MM.1S (cell line): Measurements from ENCODE around the gene STAP2.

Experiments
- DNase-seq: peaks from one replicate; pipeline ENCODE4 v3.0.0-alpha.2; 2015
- H2AFZ ChIP-seq: fragments of 300-600 bp; sonication (generic); 2 replicates; pipeline ENCODE4 v1.6.0; 2016; ENCODE audit warnings: antibody characterized with exemption, low read length
- H3F3A ChIP-seq: fragments of 300-600 bp; sonication (generic); 2 replicates; pipeline ENCODE4 v1.6.1; 2016; ENCODE audit warnings: mild to moderate bottlenecking, antibody characterized with exemption, low read length, moderate library complexity, mixed read lengths; ENCODE audit not compliant: insufficient read depth
- H3K27ac ChIP-seq: fragments of 300-600 bp; sonication (generic); 2 replicates; pipeline ENCODE4 v1.5.1; 2016; ENCODE audit warnings: mild to moderate bottlenecking, low read length
- H3K27me3 ChIP-seq: fragments of 300-600 bp; sonication (generic); replicated peaks from 2 replicates; pipeline ENCODE4 v1.6.0; 2016; ENCODE audit warnings: low read length; ENCODE audit not compliant: insufficient read depth
- H3K36me3 ChIP-seq: fragments of 300-600 bp; sonication (generic); replicated peaks from 2 replicates; pipeline ENCODE4 v1.6.1; 2016; ENCODE audit warnings: mild to moderate bottlenecking, low read length, mixed read lengths; ENCODE audit not compliant: insufficient read depth
- H3K4me1 ChIP-seq: fragments of 300-600 bp; sonication (generic); 2 replicates; pipeline ENCODE4 v1.6.1; 2016; ENCODE audit warnings: low read length, mixed read lengths
- H3K4me2 ChIP-seq: fragments of 300-600 bp; sonication (generic); 2 replicates; pipeline ENCODE4 v1.6.0; 2016; ENCODE audit warnings: low read depth, low read length
- H3K4me3 ChIP-seq: fragments of 300-600 bp; sonication (generic); 2 replicates; pipeline ENCODE4 v1.5.1; 2016; ENCODE audit warnings: low read length, mixed read lengths
- H3K79me2 ChIP-seq: fragments of 300-600 bp; sonication (generic); 2 replicates; pipeline ENCODE4 v1.6.1; 2016; ENCODE audit warnings: mixed run types, low read length, mixed read lengths
- H3K9ac ChIP-seq: fragments of 300-600 bp; sonication (generic); 2 replicates; pipeline ENCODE4 v1.6.1; 2016; ENCODE audit warnings: low read length, mixed read lengths
- H3K9me2 ChIP-seq: fragments of 300-600 bp; sonication (generic); replicated peaks from 2 replicates; pipeline ENCODE4 v1.6.1; 2016; ENCODE audit warnings: mild to moderate bottlenecking, low read length, mixed read lengths; ENCODE audit not compliant: insufficient read depth
- H3K9me3 ChIP-seq: fragments of 300-600 bp; sonication (generic); replicated peaks from 2 replicates; pipeline ENCODE4 v1.6.1; 2016; ENCODE audit warnings: mild to moderate bottlenecking, low read length, mixed read lengths; ENCODE audit not compliant: insufficient read depth
- H4K20me1 ChIP-seq: fragments of 300-600 bp; sonication (generic); 2 replicates; pipeline ENCODE4 v1.6.1; 2016; ENCODE audit warnings: mild to moderate bottlenecking, low read length, moderate library complexity, mixed read lengths; ENCODE audit not compliant: insufficient read depth
- CTCF ChIP-seq: fragments of 300-600 bp; sonication (generic); IDR thresholded peaks from 2 replicates; pipeline ENCODE4 v1.5.1; 2016; ENCODE audit warnings: antibody characterized with exemption, low read length, mixed read lengths
- EZH2 ChIP-seq: fragments of 300-600 bp; sonication (generic); optimal IDR thresholded peaks from 2 replicates; pipeline ENCODE3; 2017; ENCODE audit warnings: low read depth, mild to moderate bottlenecking, antibody characterized with exemption, low read length, mixed read lengths
- EZH2phosphoT487 ChIP-seq: fragments of 300-600 bp; sonication (generic); IDR thresholded peaks from 2 replicates; pipeline ENCODE4 v1.6.1; 2018; ENCODE audit warnings: antibody characterized with exemption, low read length

Gene STAP2

DNA sequence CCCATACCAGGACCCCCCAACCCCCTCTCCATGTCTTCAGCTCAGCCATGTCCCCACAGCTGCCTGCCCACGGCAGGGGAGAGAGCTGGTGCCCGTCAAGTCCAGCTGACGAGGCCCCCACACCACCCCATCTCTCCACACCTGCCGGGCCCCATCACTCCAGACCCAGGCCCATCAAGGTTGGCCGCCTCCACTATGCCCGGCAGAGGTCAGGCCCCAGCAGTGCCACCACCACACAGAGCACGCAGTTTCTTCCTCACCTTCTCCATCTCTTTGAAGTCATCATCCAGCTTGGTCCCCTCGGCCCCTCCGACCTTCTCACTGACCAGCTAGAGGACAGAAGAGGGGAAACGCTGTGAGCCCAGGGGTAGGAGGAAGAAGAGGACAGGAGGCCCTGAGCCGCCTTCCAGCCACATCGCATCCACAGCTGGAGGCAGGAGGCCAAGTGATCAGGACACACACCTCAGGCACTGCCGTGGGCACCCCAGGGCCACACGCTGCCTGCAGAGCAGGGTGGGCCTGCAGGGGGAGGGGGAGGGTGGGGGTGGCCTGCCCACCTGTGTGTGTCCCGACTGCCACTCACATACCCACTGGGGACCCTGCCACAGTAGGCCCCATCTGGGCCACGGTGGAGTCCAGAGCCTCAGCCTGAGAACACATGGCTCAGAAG, 28.2 kb upstream of the STAP2 start:
- Histone ChIP-seq H3K4me3 (no peak overlapping the region), H3F3A (peaks cover 22% of the 10 kb centered on the region), H3K4me1 (peaks cover 29% of the 10 kb centered on the region), H3K36me3 (0 out of 2 replicates have a peak, but pooled peaks cover 4% of the 10 kb centered on the region), H3K9ac (no peak overlapping the region), H4K20me1 (no peaks in the 10 kb centered on the region; the same call in 1 of the 2 replicates), H3K9me3 (no peaks in the 10 kb centered on the region), H3K9me2 (no peaks in the 10 kb centered on the region), H3K79me2 (peaks cover 33% of the 10 kb centered on the region), H2AFZ (no peak overlapping the region), H3K4me2 (no peak overlapping the region), H3K27me3 (no peaks in the 10 kb centered on the region), H3K27ac (no peak overlapping the region)
- no peak for TF ChIP-seq CTCF
- TF ChIP-seq EZH2: no peak
- TF ChIP-seq EZH2phosphoT487: no peak
- DNase-seq: no peak

- DNase-seq: no peak
- H3K9ac ChIP-seq: no peak overlapping the region
- no peaks in the 10 kb centered on the region; the same call in 1 of the 2 replicates for H4K20me1 ChIP-seq
Measured at GRCh38 chr19:4365791-4366665, 27.4 kb upstream of the STAP2 start.

GRCh38 chr19:4365341-4365740, 26.7 kb upstream of the STAP2 start:
- Histone ChIP-seq H3K9ac (no peak overlapping the region), H3K27me3 (no peaks in the 10 kb centered on the region), H3K36me3 (0 out of 2 replicates have a peak, but pooled peaks cover 4% of the 10 kb centered on the region), H3K4me2 (no peak overlapping the region), H2AFZ (no peak overlapping the region), H3F3A (peaks cover 17% of the 10 kb centered on the region), H3K27ac (no peak overlapping the region), H3K4me3 (no peak overlapping the region), H3K4me1 (peaks cover 17% of the 10 kb centered on the region), H4K20me1 (no peaks in the 10 kb centered on the region; the same call in 1 of the 2 replicates), H3K9me2 (no peaks in the 10 kb centered on the region), H3K79me2 (peaks cover 19% of the 10 kb centered on the region), H3K9me3 (no peaks in the 10 kb centered on the region)
- TF ChIP-seq EZH2: no peak
- TF ChIP-seq CTCF: no peak
- TF ChIP-seq EZH2phosphoT487: no peak
- no peak for DNase-seq

More at GRCh38 chr19:4365791-4366665, 27.4 kb upstream of the STAP2 start:
- H3K9me2 ChIP-seq: no peaks in the 10 kb centered on the region
- H3K27ac ChIP-seq: no peak overlapping the region
- no peak overlapping the region for H3K4me3 ChIP-seq
- no peaks in the 10 kb centered on the region for H3K9me3 ChIP-seq
- H3K4me2 ChIP-seq: no peak overlapping the region
- H2AFZ ChIP-seq: no peak overlapping the region
- H3K79me2 ChIP-seq: peaks cover 26% of the 10 kb centered on the region
- 0 out of 2 replicates have a peak, but pooled peaks cover 4% of the 10 kb centered on the region for H3K36me3 ChIP-seq
- peaks cover 24% of the 10 kb centered on the region for H3K4me1 ChIP-seq
- peaks cover 22% of the 10 kb centered on the region for H3F3A ChIP-seq
- TF ChIP-seq EZH2phosphoT487 (no peak), CTCF (no peak), EZH2 (no peak)
- H3K27me3 ChIP-seq: no peaks in the 10 kb centered on the region
